ENCODE results near the gene NPAS3.

GRCh38 chr14:33386781-33387180 lies 448.1 kb downstream of the NPAS3 start:
- no peak for TF ChIP-seq CTCF (IDR thresholded peaks at IDR 0.05)
- TF ChIP-seq POLR2AphosphoS5 (IDR thresholded peaks at IDR 0.05): no peak

All from breast epithelium (tissue), 3 donors.